ENCODE measurements around the gene AJAP1.

Gene AJAP1

GRCh38 chr1:4631321-4631720 lies 23.1 kb upstream of the AJAP1 start:
- no peak overlapping the region for H3K4me3 ChIP-seq (ENCODE audit: low read length)
- DNase-seq (ENCODE audit: low read depth): no peak
- TF ChIP-seq, protein P1, sequence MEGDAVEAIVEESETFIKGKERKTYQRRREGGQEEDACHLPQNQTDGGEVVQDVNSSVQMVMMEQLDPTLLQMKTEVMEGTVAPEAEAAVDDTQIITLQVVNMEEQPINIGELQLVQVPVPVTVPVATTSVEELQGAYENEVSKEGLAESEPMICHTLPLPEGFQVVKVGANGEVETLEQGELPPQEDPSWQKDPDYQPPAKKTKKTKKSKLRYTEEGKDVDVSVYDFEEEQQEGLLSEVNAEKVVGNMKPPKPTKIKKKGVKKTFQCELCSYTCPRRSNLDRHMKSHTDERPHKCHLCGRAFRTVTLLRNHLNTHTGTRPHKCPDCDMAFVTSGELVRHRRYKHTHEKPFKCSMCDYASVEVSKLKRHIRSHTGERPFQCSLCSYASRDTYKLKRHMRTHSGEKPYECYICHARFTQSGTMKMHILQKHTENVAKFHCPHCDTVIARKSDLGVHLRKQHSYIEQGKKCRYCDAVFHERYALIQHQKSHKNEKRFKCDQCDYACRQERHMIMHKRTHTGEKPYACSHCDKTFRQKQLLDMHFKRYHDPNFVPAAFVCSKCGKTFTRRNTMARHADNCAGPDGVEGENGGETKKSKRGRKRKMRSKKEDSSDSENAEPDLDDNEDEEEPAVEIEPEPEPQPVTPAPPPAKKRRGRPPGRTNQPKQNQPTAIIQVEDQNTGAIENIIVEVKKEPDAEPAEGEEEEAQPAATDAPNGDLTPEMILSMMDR (IDR thresholded peaks at IDR 0.05; ENCODE audit: insufficient read depth, low read depth, low read length, missing control alignments): no peak

DNA sequence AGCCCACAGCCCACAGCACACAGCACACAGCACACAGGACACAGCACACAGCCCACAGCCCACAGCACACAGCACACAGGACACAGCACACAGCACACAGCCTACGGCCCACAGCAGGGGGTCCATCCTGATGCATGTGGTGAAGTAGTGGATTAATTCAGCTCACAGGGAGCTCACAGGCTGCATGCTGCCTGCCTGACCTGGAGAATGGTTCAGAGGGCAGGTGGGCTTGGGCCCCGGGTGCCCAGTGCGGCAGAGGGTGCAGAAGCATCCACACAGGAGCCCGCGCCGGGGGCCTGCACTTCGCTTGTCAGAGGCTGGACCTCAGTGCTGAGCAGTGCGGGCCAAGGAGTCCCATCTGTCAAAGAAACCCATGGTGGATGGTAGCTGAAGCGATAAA lies 21.1 kb upstream of the AJAP1 start:
- TF ChIP-seq, protein P1 (IDR thresholded peaks at IDR 0.05; ENCODE audit: insufficient read depth, low read depth, low read length, missing control alignments): no peak
- H3K4me3 ChIP-seq (ENCODE audit: low read length): no peak overlapping the region
- DNase-seq (ENCODE audit: low read depth): no peak

DNA sequence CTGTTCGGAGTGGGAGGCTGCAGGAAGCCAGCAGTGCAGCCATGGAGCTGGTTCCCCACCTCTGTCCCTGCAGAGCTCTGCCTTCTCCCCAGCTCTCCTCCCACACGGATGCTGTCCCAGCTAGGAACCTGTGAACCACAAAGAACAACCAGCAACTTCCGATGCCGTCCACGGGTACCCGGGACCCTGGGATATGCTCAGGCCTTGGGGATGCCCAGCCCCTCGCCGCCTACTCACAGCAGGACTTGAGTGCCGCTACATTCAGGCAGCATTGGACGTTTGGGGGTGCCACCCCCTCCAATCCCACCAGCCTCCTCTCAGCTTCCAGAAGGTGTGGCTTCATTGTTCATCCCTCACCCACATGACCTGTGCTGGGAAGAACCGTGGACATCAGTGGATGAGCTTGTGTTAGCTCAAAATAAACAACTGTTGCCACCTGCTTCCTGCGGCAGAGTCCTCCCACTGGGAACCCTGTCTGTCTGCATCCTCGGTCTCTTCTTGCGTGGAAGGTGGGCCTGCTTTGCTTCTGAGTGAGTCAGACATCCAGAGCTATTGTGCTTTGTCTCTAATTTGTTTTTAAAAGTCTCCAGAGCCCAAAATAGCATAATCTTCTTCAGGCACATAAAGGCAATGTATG lies 20.1 kb upstream of the AJAP1 start:
- DNase-seq (ENCODE audit: low read depth): no peak
- H3K4me3 ChIP-seq (ENCODE audit: low read length): no peak overlapping the region
- TF ChIP-seq, protein P1 (IDR thresholded peaks at IDR 0.05; ENCODE audit: insufficient read depth, low read depth, low read length, missing control alignments): no peak

- TF ChIP-seq, protein P1 (IDR thresholded peaks at IDR 0.05; ENCODE audit: insufficient read depth, low read depth, low read length, missing control alignments): no peak
- DNase-seq (ENCODE audit: low read depth): no peak
These were observed 19.5 kb upstream of the AJAP1 start for GRCh38 chr1:4634793-4635406.

GRCh38 chr1:4636186-4636585 lies 18.2 kb upstream of the AJAP1 start:
- DNase-seq (ENCODE audit: low read depth): no peak
- no peak overlapping the region for H3K4me3 ChIP-seq (ENCODE audit: low read length)
- TF ChIP-seq, protein P1 (IDR thresholded peaks at IDR 0.05; ENCODE audit: insufficient read depth, low read depth, low read length, missing control alignments): no peak

More at GRCh38 chr1:4634793-4635406, 19.5 kb upstream of the AJAP1 start:
- H3K4me3 ChIP-seq (ENCODE audit: low read length): no peak overlapping the region

DNA sequence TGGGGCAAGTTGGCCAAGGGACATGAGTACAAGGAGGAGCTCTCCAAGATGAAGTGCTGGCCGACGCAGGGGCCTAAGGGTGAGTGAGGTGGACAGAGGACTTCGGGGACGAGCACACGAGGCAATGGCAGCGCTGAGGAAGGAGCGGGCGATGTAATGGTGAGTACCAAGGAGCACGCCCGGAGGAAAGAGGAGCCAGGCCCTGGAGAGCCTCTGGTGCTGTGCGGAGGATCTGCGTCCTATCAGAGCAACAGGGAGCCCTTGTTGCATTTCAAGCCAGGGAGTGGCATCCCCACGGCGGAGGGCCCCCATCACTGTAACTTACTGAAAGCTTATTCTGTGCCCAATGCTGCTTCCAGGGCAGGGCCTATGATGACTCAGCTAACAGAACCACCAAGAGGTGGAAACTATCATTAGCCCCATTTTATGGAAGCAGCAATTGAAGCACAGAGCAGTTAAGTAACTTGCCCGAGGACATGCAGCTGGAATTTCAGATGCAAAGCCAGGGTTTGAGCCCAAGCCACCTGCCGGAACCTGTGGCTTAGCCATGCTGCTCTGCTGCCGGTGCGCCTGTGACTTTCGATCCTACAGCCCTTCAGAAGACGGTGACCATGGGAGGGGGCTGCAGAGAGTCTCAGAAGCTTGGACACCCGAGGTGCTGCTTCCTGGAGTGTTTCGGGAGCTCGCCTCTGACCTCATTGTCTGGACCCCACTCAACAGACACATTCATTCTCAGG lies 17.6 kb upstream of the AJAP1 start:
- DNase-seq (ENCODE audit: low read depth): no peak
- no peak overlapping the region for H3K4me3 ChIP-seq (ENCODE audit: low read length)
- TF ChIP-seq, protein P1 (IDR thresholded peaks at IDR 0.05; ENCODE audit: insufficient read depth, low read depth, low read length, missing control alignments): no peak

Measured in epithelial cell of esophagus (primary cell).